Stimulated activated CD4-positive, alpha-beta T cell treated with anti-CD3 and anti-CD28 coated beads, Interleukin-1b, Interleukin-23, amount 100 ng/mL, for 48 hours (primary cell): ENCODE results near the gene AGTRAP.

Experiments
- DNase-seq: peaks from one replicate; pipeline ENCODE4 v3.0.0-alpha.2; 2020

AGTRAP gene

DNA sequence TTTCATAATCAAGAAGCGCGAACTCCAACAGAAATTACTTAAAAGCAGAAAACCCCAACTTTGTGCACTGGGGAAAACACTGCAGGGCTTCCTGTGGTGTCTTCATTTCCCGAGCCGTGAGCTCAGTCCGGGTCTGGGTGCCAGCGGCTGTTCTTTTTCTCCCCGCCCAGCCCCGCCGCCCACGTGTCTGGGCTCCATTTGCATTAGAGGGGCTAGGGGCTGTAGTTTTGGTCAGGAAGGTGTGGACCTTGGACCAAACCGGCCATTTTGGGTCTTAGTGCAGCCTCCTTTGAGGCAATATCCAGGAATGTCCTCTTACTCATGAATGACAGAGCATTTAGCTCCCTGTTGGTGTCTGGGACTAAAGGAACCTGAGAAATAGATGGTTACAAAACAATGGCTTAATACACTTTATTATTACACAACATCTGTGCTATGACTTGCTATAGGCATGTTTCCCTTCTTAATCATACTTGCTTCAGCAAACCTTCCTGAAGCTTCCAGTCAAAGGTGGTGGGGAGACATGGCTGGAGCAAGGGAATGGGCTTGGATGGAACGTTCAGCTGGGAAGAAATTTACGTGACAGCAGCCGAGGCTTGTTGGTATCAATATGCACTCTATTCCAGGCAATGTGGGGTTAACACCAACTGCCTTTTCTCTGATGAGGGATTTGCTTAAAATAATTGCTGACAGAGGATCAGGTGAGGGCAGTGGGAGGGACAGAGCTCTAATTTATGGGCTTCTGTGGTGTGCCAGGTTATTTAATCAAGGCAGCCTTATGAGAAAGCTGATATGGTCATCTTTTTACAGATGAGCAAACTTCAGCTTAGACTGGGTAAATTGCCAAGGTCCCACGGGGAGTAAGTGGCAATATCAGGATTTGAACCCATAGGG is 1.1 kb downstream of the AGTRAP start:
- DNase-seq, result peak; percentile 34

DNA sequence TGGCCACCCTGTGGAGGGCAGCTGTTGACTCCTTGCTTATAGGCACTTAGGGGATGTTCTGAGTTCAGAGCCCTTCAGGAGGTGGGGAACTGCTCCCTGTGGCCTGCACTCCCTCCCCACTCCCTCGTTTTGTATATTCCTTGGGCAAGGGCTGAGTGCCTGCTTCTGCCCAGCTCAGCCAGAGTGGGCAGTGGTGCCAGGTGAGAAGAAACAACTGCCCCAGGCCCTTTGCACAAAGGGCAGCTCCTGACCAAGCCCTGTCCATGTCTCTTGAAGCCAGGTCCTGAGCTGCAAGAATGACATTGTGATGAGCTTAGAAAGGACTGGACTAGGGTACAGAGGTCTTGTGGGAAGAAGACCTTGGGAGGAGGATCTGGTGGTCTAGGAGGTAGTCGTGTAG is 2.2 kb downstream of the AGTRAP start:
- DNase-seq, result no peak

DNA sequence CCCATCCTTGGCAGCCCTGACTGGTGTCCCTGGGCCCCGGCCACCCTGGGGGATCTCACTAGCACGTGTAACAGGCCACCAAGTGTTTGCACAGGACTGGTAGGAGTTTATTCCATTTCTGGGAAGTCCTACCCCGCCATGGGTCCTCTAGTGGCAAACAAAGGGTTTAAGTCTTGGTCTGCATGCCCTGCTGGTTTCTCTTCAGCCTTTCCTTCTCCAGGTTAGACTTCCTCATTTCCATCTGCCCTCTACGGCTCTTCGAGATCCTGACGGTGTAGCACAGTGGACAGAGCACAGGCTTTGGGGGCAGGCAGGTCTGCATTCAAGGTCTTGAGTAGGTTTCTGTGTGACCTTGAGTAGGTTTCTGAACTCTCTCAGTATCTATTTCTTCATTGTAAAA is 2.8 kb downstream of the AGTRAP start:
- DNase-seq, result no peak

DNA sequence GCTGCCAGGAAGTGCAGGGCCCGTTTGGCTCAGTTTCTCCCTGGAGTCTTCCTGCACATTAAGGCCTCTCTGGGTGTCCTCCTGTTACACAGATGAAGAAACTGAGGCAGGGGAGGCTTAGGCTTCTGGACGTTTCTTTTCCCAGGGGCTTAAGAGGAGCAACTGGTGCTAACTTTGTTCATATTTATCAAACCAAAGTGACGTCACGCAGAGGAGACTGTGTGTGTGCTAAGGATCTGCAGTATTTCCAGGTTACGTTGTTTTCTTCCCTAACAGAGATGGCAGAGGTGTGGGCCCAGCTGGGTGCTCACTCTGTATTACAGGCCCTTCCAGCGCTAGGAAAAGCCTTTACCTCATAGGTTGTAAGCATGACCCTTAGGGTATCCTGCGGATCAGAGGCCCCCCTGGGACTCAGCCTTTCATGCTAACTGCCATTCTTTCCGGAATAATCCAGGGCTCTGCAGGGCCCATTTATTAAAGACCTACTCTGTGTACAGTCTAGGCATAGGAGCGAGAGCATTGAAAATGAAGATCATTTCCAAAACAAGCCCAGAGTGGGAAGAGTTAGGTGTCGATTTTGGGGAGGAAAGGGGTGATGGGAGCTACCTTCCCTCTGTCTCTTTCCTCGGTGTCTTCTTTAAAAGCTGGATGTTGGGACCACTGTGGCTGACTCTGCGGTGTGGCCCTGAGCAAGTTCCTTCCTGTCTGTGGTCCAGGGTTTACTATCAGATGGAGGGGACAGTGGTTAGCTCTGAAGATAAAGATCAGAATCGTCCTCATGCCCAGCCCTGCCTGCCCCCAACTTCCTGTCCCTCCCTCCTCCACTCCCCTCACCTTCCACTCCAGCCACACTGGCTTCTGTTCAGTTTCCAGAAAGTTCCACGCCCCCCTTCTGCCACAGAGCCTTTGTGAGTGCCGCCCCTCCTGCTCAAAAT is 4.6 kb downstream of the AGTRAP start:
- DNase-seq, result no peak

DNA sequence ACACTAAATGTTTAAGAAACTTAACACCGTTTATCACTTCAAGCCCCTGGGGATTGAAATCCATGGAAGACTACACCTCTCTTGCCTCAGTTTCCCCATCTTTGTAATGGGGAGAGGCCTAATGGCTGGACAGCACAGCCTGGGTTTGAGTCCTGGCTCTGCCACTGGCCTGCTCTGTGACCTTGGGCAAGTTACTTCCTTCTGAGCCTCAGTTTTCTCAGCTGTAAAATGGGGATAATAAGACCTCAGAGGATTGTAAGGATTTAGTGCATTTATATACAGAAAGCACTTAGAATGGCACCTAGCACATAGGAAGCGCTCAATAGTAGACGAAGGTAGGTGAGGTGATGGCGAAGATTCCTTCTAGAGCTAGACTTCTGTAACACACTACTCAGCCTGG is 5.5 kb downstream of the AGTRAP start:
- no peak for DNase-seq

DNA sequence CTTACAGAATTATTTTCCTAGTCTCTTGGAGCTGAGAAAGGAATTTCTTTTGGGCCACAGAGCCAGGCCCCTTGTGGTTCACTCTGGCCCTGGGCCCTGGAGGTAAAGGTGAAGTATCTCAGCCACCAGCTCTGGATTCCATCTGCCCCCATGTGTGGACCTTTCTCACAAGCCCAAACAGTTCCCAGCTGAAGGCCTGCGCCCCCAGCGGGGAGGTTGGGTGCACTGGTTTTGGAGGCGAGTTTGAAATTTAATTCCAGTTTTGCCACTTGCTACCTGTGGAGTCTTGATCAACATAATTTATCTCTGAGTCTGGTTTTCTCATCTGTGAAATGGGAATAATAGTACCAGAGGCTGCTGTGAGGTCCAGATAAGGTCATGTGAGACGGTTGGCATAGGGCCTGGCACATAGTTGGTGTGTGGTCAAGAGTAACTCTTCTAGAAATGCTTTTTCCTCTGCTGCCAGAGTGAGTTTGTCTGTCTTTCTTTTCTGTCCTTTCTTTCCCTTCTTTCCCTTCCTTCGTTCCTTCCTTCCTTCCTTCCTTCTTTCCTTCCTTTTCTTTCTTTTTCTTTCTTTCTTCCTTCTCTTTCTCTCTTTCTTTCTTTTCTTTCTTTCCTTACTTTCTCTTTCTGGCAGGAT is 6.1 kb downstream of the AGTRAP start:
- DNase-seq, result no peak

DNA sequence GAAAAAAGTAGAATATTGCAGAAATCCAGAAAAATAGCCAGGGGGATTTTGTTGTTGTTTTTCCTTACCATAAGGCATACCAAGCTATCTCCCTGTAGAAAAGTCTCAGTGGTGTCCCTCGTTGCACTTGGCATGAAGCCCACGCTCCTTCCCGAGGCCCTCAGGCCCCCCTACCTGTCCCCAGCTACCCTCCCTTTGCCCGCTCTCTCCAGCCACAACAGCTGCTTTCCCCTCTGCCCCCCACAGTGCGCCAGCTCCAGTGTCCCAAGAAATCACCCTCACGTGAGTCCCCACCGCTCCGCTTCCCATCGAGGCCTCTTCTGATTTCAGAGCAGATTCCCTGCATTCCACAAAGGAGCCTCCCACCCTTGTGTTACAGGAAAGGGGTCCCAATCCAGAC is 8.4 kb downstream of the AGTRAP start:
- no peak for DNase-seq

DNA sequence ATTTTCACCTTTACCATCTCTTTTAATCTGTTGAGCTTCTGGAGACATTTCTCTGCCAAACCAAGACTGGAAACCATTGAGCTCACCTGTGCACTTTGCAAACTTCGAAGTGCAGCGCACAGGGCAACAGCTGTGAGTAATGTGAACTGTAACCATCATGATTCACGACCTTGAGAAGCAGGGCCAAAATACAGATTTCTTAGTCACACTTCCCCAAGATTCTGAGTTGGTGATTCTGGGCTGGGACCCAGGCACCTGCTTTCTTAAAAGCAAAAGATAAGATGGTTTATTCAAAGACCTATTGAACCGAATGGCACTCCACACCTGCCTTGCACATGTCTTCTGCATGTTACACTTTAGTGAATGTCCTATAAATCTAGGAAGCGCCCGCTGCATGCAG is 10.2 kb downstream of the AGTRAP start:
- DNase-seq, result no peak

DNA sequence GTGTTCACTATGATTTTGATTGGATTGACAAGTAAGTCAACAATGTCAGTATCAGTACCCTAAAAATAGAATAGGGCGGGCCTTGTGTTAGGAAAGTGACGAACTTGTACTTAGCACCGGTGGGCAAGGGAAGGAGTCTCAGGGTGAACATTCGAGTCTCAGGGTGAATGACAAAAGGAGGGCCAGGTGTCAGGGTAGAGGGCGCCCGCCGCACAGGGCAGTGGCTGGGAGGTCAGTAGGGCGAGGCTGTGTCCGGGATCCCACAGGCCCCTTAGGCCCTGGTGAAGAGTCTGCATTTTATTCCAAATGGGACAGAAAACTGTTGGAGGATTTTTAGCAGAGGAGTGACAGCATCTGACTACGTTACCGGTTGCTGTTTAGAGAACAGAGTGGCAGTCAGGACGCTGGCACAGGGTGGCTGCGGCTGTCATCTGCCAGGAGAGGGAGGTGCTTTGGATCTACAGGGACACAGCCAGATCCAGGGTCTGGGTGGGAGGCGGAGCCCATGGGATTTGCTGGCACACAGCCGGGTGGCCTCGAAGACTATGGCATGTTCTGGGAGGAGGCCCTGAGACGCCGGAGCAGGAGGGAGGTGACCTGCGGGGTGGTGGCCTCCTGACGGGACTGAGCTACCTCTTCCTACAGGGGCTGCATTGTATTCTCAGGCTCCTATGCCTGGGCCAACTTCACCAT is 11.0 kb downstream of the AGTRAP start:
- DNase-seq, result no peak

DNA sequence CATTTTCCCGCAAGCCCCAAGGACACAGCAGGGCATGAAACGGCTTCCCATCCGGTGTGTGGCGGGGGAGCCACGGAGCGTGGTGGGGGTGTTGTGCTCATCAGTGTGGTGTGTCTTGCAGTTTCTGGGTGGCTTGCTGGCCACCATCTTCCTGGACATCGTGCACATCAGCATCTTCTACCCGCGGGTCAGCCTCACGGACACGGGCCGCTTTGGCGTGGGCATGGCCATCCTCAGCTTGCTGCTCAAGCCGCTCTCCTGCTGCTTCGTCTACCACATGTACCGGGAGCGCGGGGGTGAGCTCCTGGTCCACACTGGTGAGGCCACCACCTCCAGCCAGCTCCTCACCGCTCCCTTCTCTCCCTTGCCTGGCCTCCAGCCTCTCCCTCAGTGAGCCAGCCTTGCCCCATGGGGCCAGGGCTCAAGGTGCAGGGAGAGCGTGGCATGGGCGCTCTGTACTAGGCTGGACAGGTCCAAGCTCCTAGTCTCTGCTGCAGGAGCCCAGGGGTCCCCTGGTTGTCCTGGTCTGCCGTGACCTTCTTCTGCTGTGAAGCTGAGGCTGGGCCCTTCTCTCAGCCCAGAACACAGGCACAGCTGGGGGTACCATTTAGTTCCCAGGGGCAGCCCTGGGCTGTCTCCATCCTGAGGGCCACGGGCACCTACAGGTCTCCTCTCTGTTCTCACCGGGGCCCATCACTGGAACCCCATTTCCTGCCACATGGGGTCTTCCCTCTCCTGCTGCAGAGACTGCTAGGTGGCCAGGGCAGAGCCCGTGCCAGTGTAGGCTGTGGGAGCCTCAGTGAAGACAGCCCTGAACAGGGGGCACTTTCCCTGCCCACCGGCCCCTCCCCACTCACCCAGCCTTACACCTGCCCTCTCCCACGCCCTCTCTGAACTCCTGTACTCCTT is 12.6 kb downstream of the AGTRAP start:
- no peak for DNase-seq

DNA sequence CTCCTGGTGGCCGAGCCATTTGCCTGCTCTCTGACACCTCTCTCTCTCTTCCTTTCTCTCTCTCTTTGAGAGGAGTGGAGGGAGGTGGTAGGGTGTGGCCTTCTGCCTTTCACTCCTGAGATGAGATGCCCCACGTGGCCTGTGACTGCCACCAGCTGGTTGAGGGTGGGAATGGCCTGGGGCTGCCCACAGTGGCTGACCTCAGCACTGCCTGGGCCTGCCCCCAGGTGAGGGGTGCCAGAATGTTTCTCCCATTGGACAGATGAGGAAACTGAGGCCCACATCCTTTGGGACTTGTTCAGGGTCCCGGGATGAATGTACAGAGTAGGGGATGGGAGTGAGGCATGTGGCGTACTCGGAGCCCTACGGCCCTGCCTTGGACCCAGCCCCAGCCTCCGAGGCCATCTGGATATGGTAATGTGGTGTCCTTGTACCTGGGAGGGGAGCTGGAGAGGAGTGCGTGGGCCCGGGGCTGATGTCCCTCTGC is 13.3 kb downstream of the AGTRAP start:
- DNase-seq, result peak; percentile 59

DNA sequence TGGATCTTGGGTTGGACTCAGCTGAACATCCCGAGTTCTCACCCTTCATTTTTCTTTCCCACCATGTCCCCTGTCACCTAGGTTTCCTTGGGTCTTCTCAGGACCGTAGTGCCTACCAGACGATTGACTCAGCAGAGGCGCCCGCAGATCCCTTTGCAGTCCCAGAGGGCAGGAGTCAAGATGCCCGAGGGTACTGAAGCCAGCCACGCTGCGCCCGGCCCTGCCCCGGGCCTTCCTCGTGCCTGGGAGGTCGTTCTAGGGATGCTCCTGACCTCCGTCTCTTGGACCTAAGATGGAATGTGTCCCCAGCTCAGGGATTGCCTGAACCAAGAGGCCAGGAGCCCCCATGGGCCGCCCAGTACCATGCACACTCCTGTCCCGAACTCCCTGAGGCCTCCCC is 14.1 kb downstream of the AGTRAP start:
- DNase-seq, result no peak

DNA sequence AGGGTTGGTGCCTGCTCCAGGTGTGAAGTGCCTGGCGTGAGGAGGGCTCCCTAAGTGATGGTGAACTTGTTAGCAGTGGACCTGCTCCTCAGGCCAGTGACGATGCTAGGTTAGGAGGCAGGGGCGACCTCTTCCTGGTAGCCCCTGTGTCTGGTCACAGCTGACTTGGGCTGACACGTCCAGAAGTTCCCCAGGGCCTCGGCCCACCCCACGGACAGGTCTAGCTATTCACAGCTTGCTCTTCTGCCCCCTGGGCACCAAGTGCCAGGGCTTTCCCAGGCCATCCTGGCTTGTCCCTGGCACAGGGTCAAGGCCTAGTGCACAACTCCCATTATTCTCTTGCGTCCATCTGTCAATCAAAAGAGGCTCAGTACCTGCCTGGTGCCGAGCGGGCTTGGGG is 15.2 kb downstream of the AGTRAP start:
- DNase-seq, result no peak

DNA sequence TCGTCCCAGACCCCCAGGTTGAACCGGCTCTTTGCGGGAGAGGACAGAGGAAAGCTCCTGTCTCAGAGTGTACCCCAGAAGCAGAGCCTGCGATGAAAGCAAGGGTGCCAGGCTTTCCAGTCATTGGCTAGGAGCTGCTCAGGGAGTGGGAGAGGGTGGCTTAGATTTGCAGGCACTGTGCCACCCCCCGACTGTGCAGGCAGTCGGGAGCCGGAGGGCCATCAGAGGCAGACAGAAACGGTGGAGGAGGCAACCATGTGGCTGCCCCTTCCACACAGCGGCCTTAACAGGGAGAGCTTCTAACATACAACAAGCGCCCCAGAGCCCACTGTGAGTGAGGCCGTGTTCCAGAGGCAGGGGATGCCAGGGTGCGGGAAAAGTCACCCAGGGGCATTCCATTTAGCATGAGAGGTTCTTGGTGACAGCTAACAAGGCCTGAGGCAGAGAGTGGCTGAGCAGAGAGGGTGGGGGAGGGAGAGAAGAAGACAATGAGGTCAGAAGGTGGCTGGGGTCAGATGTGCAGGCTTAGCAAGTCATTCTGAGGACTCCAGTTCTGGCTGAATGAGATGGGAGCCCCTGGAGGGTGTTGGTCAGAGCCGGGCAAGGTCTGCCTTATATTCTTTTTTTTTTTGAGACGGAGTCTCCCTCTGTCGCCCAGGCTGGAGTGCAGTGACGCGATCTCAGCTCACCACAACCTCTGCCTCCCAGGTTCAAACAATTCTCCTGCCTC is 16.6 kb downstream of the AGTRAP start:
- DNase-seq, result no peak

DNA sequence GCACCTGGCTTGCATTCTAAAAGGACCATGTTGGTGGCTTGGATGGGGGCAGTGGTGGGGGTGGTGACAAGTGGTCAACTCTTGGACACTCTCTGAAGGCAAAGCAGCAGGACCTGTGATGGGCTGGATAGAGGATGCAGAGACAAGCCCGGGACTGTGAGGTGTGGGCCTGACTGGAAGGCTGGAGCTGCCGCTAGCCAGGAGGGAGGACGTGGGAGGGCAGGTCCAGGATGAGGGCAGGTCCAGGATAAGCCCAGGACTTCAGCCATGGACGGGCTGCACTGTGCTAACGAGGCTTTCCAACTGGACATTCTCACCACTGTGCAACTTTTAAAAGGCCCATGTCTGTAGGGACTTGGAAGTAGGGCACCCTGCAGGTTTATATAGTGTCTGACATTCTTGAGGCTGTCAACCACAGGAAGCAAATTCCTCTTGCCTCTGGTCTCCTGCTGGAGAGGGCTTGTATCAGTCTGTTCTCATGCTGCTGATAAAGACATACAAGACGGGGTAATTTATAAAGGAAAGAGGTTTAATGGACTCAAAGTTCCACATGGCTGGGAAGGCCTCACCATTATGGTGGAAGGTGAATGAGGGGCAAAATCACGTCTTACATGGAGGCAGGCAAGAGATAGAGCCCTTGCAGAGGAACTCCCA is 17.7 kb downstream of the AGTRAP start:
- no peak for DNase-seq

DNA sequence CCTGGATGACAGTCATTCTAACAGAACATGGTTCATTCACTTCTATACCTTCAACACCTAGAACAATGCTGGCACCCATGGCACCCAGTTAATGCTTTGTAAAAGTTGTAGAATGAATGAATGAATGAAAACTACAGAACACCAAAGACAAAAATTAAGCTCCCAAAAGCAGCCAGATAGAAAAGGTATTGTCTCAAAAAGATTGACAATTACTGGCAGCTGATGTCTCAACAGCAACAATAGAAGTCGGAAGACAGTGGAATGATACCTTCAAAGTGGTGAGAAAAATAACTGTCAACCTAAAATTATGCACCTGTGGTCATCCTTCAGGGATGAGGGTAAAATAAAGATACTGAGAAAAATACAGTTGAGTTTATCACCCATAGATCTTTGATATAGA is 21.1 kb downstream of the AGTRAP start:
- no peak for DNase-seq

DNA sequence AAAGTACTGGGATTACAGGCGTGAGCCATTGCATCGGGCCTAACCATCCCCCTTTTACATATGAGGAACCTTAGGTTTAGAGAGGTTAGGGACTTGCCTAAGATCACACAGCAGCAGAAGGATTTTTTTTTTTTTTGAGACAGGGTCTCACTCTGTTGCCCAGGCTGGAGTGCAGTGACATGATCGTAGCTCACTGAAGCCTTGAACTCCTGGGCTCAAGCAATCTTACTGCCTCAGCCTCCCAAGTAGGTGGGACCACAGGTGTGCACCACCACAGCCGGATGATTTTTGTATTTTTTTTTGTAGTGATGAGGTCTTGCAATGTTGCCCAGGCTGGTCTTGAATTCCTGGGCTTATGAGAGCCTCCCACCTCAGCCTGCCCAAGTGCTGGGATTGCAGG is 23.9 kb downstream of the AGTRAP start:
- no peak for DNase-seq

DNA sequence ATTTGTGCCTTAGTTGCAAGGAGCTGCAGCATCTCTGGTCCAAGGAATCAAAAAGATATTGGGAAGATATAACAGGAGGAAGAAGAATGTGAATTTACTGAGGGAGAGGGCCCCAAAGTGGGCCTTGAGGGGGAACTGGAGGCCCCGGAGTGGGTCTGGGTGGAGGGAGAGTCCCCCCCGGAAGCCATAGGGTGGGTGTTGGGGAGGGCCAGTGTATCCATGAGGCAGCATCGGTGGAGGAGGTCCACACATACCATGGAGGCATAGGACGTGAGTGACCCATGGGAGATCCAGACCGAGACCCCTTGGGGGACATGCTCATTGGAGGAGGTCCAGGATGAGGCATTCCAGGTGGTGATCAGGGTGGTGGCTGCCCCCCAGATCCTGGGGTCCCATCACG is 25.3 kb downstream of the AGTRAP start:
- DNase-seq, result no peak

DNA sequence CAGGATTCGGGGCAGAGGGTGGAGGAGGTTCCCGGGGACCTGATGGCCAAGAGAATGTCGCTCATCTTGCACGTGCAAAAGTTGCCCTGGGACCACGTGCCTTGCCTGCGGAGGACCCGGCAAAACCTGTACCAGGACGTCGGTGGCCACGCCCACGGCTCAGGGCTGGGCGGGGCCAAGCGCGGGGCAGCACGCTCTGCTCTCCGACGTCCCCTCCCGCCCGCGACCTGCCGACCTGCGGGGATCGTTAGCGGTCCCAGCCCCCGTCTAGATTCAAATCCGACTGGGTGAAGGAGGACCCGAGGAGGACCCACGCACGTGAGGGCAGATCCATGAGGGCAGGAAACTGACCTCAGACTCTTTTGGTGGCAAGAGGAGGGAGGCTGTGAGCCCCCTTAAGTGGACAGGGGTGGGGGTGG is 26.1 kb downstream of the AGTRAP start, which contains the start of gene C1orf167:
TSS of gene C1orf167 (plus strand) at position 206 of the 419 bp plus-strand sequence. CDS start 2,208 bp downstream, outside the sequence.
- DNase-seq, result peak; percentile 30

DNA sequence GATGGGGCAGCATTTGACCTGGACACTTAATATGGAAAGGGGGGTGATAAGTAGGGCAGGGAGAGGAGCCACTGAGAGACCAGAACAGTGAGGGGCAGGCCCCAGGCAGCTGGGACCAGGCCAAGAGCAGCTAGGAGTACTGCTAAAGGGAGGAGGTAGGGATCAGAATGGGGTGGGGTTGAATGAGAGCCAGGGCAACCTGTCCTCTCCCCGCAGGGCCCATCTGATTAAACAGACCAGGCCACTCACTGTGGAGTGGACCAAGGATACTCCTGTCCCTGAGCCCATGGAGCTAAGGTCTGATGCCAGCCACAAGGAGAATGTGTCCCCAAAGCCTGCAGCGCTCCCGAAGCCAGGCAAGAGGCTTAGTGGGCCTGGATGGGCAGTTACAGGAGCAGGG is 28.2 kb downstream of the AGTRAP start:
- no peak for DNase-seq
